WTC11 (cell line): ENCODE results near the gene RMC1. TPM values are rescaled to one million over a fixed set of nuclear protein-coding genes. Genes with fewer than 3 reads are reported as not detected.

Experiments used
- ATAC-seq: fragments of 200-7000 bp; cut with Tn5 transposase; 2 replicates; pipeline ENCODE4 v1.10.0; 2021; ENCODE audit warnings: mild to moderate bottlenecking, moderate library complexity
- CTCF ChIA-PET: fragments of 300-600 bp; sonication (Branson Sonifier 250); formaldehyde crosslinking; loops from one replicate; lab custom pipeline; 2021; ENCODE audit warnings: antibody characterized with exemption; lab: Charles Lee
- POLR2A ChIA-PET: fragments of 350-600 bp; sonication (Branson Sonifier 250); formaldehyde crosslinking; loops from one replicate; lab custom pipeline; 2021; ENCODE audit warnings: antibody characterized with exemption; lab: Charles Lee
- DNase-seq: peaks from one replicate; pipeline ENCODE4 v3.0.0; 2021; ENCODE audit warnings: low spot score
- H3K27ac Mint-ChIP-seq: 2 replicates; pipeline ENCODE4 v1.8.0; 2021; ENCODE audit warnings: mixed read lengths
- H3K27me3 Mint-ChIP-seq: 2 replicates; pipeline ENCODE4 v1.8.0; 2021; ENCODE audit warnings: low read depth, mild to moderate bottlenecking, moderate library complexity, mixed read lengths
- H3K36me3 Mint-ChIP-seq: 2 replicates; pipeline ENCODE4 v1.8.0; 2021; ENCODE audit warnings: mixed read lengths
- H3K4me1 Mint-ChIP-seq: 2 replicates; pipeline ENCODE4 v1.8.0; 2022; ENCODE audit warnings: mixed read lengths
- H3K4me3 Mint-ChIP-seq: 2 replicates; pipeline ENCODE4 v1.8.0; 2021; ENCODE audit warnings: mild to moderate bottlenecking, moderate library complexity, mixed read lengths
- H3K9me3 Mint-ChIP-seq: 2 replicates; pipeline ENCODE4 v1.8.0; 2021; ENCODE audit warnings: mixed read lengths
- AFF4 ChIP-seq: sonication (generic); formaldehyde crosslinking; IDR thresholded peaks from 2 replicates; pipeline ENCODE4 v1.8.1; 2023; ENCODE audit warnings: mild to moderate bottlenecking, missing genetic modification reagents, borderline replicate concordance
- AR ChIP-seq: fragments of 250-450 bp; sonication (Bioruptor Pico); IDR thresholded peaks from 2 replicates; pipeline ENCODE4 v1.9.0; 2021; ENCODE audit warnings: mild to moderate bottlenecking
- ATF6 ChIP-seq: sonication (generic); formaldehyde crosslinking; IDR thresholded peaks from 2 replicates; pipeline ENCODE4 v1.8.1; 2023; ENCODE audit warnings: mild to moderate bottlenecking, missing genetic modification reagents
- E2F1 ChIP-seq: sonication (generic); formaldehyde crosslinking; IDR thresholded peaks from 2 replicates; pipeline ENCODE4 v1.8.0; 2022; ENCODE audit warnings: mild to moderate bottlenecking, missing genetic modification reagents
- FOXJ3 ChIP-seq: sonication (generic); formaldehyde crosslinking; IDR thresholded peaks from 2 replicates; pipeline ENCODE4 v1.9.0; 2021; ENCODE audit warnings: missing genetic modification reagents, mild to moderate bottlenecking, borderline replicate concordance
- FOXP1 ChIP-seq: sonication (generic); formaldehyde crosslinking; IDR thresholded peaks from 2 replicates; pipeline ENCODE4 v1.8.0; 2022; ENCODE audit warnings: missing genetic modification reagents, mild to moderate bottlenecking, moderate library complexity, borderline replicate concordance
- HMGXB4 ChIP-seq: sonication (generic); formaldehyde crosslinking; IDR thresholded peaks from 2 replicates; pipeline ENCODE4 v1.8.1; 2023; ENCODE audit warnings: mild to moderate bottlenecking, moderate library complexity, missing genetic modification reagents
- NR1H2 ChIP-seq: sonication (generic); formaldehyde crosslinking; IDR thresholded peaks from 2 replicates; pipeline ENCODE4 v1.9.0; 2021; ENCODE audit warnings: mild to moderate bottlenecking, moderate library complexity, missing genetic modification reagents
- OVOL2 ChIP-seq: fragments of 250-450 bp; sonication (Bioruptor Pico); IDR thresholded peaks from 2 replicates; pipeline ENCODE4 v1.9.0; 2021; ENCODE audit warnings: mild to moderate bottlenecking, borderline replicate concordance
- PREB ChIP-seq: sonication (generic); formaldehyde crosslinking; IDR thresholded peaks from 2 replicates; pipeline ENCODE4 v1.8.1; 2022; ENCODE audit warnings: mild to moderate bottlenecking, missing genetic modification reagents, moderate library complexity, borderline replicate concordance
- PRRX2 ChIP-seq: fragments of 250-450 bp; sonication (Bioruptor Pico); IDR thresholded peaks from 2 replicates; pipeline ENCODE4 v1.8.0; 2021; ENCODE audit warnings: mild to moderate bottlenecking
- SOX15 ChIP-seq: fragments of 250-450 bp; sonication (Bioruptor Pico); IDR thresholded peaks from 2 replicates; pipeline ENCODE4 v1.9.0; 2021; ENCODE audit warnings: mild to moderate bottlenecking
- TEAD4 ChIP-seq: sonication (generic); formaldehyde crosslinking; IDR thresholded peaks from 2 replicates; pipeline ENCODE4 v1.8.0; 2022; ENCODE audit warnings: mild to moderate bottlenecking, missing genetic modification reagents
- ZNF121 ChIP-seq: sonication (generic); formaldehyde crosslinking; IDR thresholded peaks from 2 replicates; pipeline ENCODE4 v1.8.0; 2023; ENCODE audit warnings: missing genetic modification reagents
- ZNF232 ChIP-seq: sonication (generic); formaldehyde crosslinking; IDR thresholded peaks from 2 replicates; pipeline ENCODE4 v1.8.0; 2022; ENCODE audit warnings: mild to moderate bottlenecking, missing genetic modification reagents
- ZNF263 ChIP-seq: sonication (generic); formaldehyde crosslinking; IDR thresholded peaks from 2 replicates; pipeline ENCODE4 v1.8.1; 2022; ENCODE audit warnings: low read depth, mild to moderate bottlenecking, moderate library complexity, missing genetic modification reagents
- ZNF396 ChIP-seq: fragments of 250-450 bp; sonication (Bioruptor Pico); IDR thresholded peaks from 2 replicates; pipeline ENCODE4 v1.8.0; 2021; ENCODE audit warnings: mild to moderate bottlenecking, moderate library complexity, borderline replicate concordance
- ZNF416 ChIP-seq: fragments of 250-450 bp; sonication (Bioruptor Pico); IDR thresholded peaks from 2 replicates; pipeline ENCODE4 v1.9.0; 2021; ENCODE audit warnings: mild to moderate bottlenecking, inconsistent platforms
- ZNF425 ChIP-seq: fragments of 250-450 bp; sonication (Bioruptor Pico); conservative IDR thresholded peaks from 2 replicates; pipeline ENCODE4 v1.9.0; 2021; ENCODE audit warnings: mild to moderate bottlenecking
- total RNA-seq: library from RNA; stranded (reverse); gene quantifications from 3 replicates; pipeline ENCODE4 v1.2.3, GENCODE V29; 2021

The RMC1 gene
- total RNA-seq, 1 experiment from 2014 or later, result 15.6 TPM

GRCh38 chr18:23470620-23471387, 32.5 kb upstream of the RMC1 start:
- no peak overlapping the region for H3K4me3 Mint-ChIP-seq
- peaks cover 37% of the 10 kb centered on the region for H3K36me3 Mint-ChIP-seq
- TF ChIP-seq HMGXB4 (CRISPR knock-in tag), result no peak
- no peak for TF ChIP-seq ZNF425 (CRISPR knock-in tag)
- no peak for TF ChIP-seq SOX15 (CRISPR knock-in tag)
- no peak for TF ChIP-seq ZNF232 (CRISPR knock-in tag)
- TF ChIP-seq ZNF263, result no peak
- TF ChIP-seq ZNF416, result no peak
- no peak for TF ChIP-seq OVOL2
- TF ChIP-seq PRRX2 (CRISPR knock-in tag), result no peak
- no peak for TF ChIP-seq ZNF121 (CRISPR knock-in tag)
- no peak for TF ChIP-seq PREB
- TF ChIP-seq NR1H2 (CRISPR knock-in tag), result no peak
- no peak for TF ChIP-seq E2F1 (CRISPR knock-in tag)
- TF ChIP-seq ZNF396, result no peak
- TF ChIP-seq ATF6, result no peak
- no peak for TF ChIP-seq FOXJ3 (CRISPR knock-in tag)
- no peak for TF ChIP-seq TEAD4 (CRISPR knock-in tag)
- TF ChIP-seq FOXP1 (CRISPR knock-in tag), result no peak
- no peak for TF ChIP-seq AFF4 (CRISPR knock-in tag)
- no peak for TF ChIP-seq AR (CRISPR knock-in tag)
- CTCF ChIA-PET, result interaction anchor here (1.2 kb wide), 1 partner anchor 28 kb away, joined by 3 read pairs; no protein-coding TSS in a partner anchor
- H3K4me1 Mint-ChIP-seq, result no peaks in the 10 kb centered on the region
- no peak for DNase-seq
- POLR2A ChIA-PET, result no interaction called here
- no peaks in the 10 kb centered on the region for H3K27me3 Mint-ChIP-seq
- H3K9me3 Mint-ChIP-seq, result no peaks in the 10 kb centered on the region
- no peak overlapping the region for H3K27ac Mint-ChIP-seq
- ATAC-seq, result no peak
